H9 (cell line): ENCODE data around the gene RIOK3. TPM values are rescaled to one million over a fixed set of nuclear protein-coding genes. Genes with fewer than 3 reads are reported as not detected.

Source experiments
- DNase-seq: peaks from one replicate; pipeline ENCODE4 v3.0.0-alpha.2; 2017
- H2AFZ ChIP-seq: one replicate; pipeline ENCODE4 v1.6.1; 2013; ENCODE audit warnings: mild to moderate bottlenecking, low read length, control low read depth, moderate library complexity
- H2AK5ac ChIP-seq: 2 replicates; pipeline ENCODE4 v1.6.1; 2013; ENCODE audit warnings: low read length, control low read depth, mixed read lengths; ENCODE audit not compliant: insufficient read length
- H2BK120ac ChIP-seq: one replicate; pipeline ENCODE4 v1.6.1; 2013; ENCODE audit warnings: low read depth, mild to moderate bottlenecking, low read length, control low read depth, inconsistent platforms; ENCODE audit not compliant: poor library complexity, severe bottlenecking
- H2BK12ac ChIP-seq: 2 replicates; pipeline ENCODE4 v1.6.1; 2013; ENCODE audit warnings: low read length, control low read depth, mixed read lengths, low read depth; ENCODE audit not compliant: insufficient read length
- H2BK15ac ChIP-seq: 2 replicates; pipeline ENCODE4 v1.6.1; 2013; ENCODE audit warnings: low read depth, low read length, control low read depth
- H2BK20ac ChIP-seq: one replicate; pipeline ENCODE4 v1.6.1; 2013; ENCODE audit warnings: low read depth, mild to moderate bottlenecking, low read length, control low read depth, inconsistent platforms; ENCODE audit not compliant: poor library complexity, severe bottlenecking
- H2BK5ac ChIP-seq: 2 replicates; pipeline ENCODE4 v1.6.1; 2013; ENCODE audit warnings: low read length, control low read depth, mixed read lengths; ENCODE audit not compliant: insufficient read length
- H3K14ac ChIP-seq: 2 replicates; pipeline ENCODE4 v1.6.1; 2013; ENCODE audit warnings: low read length, control low read depth; ENCODE audit not compliant: insufficient read depth
- H3K18ac ChIP-seq: 2 replicates; pipeline ENCODE4 v1.6.1; 2013; ENCODE audit warnings: low read depth, mild to moderate bottlenecking, mixed read lengths, low read length, control low read depth; ENCODE audit not compliant: insufficient read length
- H3K23ac ChIP-seq: 2 replicates; pipeline ENCODE4 v1.6.1; 2013; ENCODE audit warnings: low read length, control low read depth, mixed read lengths, low read depth; ENCODE audit not compliant: insufficient read length
- H3K23me2 ChIP-seq: 2 replicates; pipeline ENCODE4 v1.6.1; 2013; ENCODE audit warnings: low read depth, mild to moderate bottlenecking, mixed read lengths, low read length, control low read depth; ENCODE audit not compliant: insufficient read length, poor library complexity, severe bottlenecking
- H3K27ac ChIP-seq: 2 replicates; pipeline ENCODE4 v1.5.1; 2013; ENCODE audit warnings: low read length, control low read depth, mixed read lengths, low read depth; ENCODE audit not compliant: insufficient read length
- H3K27me3 ChIP-seq: 2 replicates; pipeline ENCODE4 v1.6.1; 2013; ENCODE audit warnings: low read length, control low read depth, inconsistent platforms; ENCODE audit not compliant: insufficient read depth
- H3K4ac ChIP-seq: 2 replicates; pipeline ENCODE4 v1.6.1; 2013; ENCODE audit warnings: low read depth, mild to moderate bottlenecking, control low read depth, inconsistent platforms, low read length, moderate library complexity
- H3K4me1 ChIP-seq: 2 replicates; pipeline ENCODE4 v1.6.1; 2013; ENCODE audit warnings: low read length, control low read depth, inconsistent platforms; ENCODE audit not compliant: insufficient read depth
- H3K4me2 ChIP-seq: 2 replicates; pipeline ENCODE4 v1.6.1; 2013; ENCODE audit warnings: low read length, control low read depth, mixed read lengths; ENCODE audit not compliant: insufficient read length, insufficient read depth
- H3K56ac ChIP-seq: 2 replicates; pipeline ENCODE4 v1.6.1; 2013; ENCODE audit warnings: low read depth, mild to moderate bottlenecking, mixed read lengths, low read length, control low read depth; ENCODE audit not compliant: insufficient read length
- H3K79me1 ChIP-seq: 2 replicates; pipeline ENCODE4 v1.6.1; 2013; ENCODE audit warnings: low read depth, mild to moderate bottlenecking, moderate library complexity, low read length, control low read depth, inconsistent platforms; ENCODE audit not compliant: insufficient read depth, poor library complexity, severe bottlenecking
- H3K79me2 ChIP-seq: 2 replicates; pipeline ENCODE4 v1.6.1; 2013; ENCODE audit warnings: low read length, control low read depth, inconsistent platforms; ENCODE audit not compliant: insufficient read depth
- H3K9ac ChIP-seq: 2 replicates; pipeline ENCODE4 v1.6.1; 2013; ENCODE audit warnings: low read length, control low read depth, mixed read lengths; ENCODE audit not compliant: insufficient read length; ENCODE audit errors: extremely low read depth
- H3K9me3 ChIP-seq: one replicate; pipeline ENCODE4 v1.6.1; 2013; ENCODE audit warnings: low read depth, low read length, inconsistent platforms; ENCODE audit not compliant: control insufficient read depth
- H3T11ph ChIP-seq: one replicate; pipeline ENCODE4 v1.6.1; 2013; ENCODE audit warnings: mild to moderate bottlenecking, low read length, control low read depth, inconsistent platforms
- H4K20me1 ChIP-seq: one replicate; pipeline ENCODE4 v1.6.1; 2013; ENCODE audit not compliant: control insufficient read depth, insufficient read length, insufficient read depth
- H4K5ac ChIP-seq: 2 replicates; pipeline ENCODE4 v1.6.1; 2013; ENCODE audit warnings: low read depth, mild to moderate bottlenecking, mixed read lengths, low read length, control low read depth; ENCODE audit not compliant: insufficient read length
- H4K8ac ChIP-seq: replicated peaks from 2 replicates; pipeline ENCODE4 v1.6.1; 2013; ENCODE audit warnings: low read length, control low read depth, mixed read lengths, low read depth; ENCODE audit not compliant: insufficient read length
- H4K91ac ChIP-seq: 2 replicates; pipeline ENCODE4 v1.6.1; 2013; ENCODE audit warnings: low read depth, mild to moderate bottlenecking, moderate library complexity, mixed read lengths, low read length, control low read depth; ENCODE audit not compliant: insufficient read length
- H3K27ac Mint-ChIP-seq, 3 experiments: 2 replicates in 2 of 3; 3 replicates in 1 of 3; pipeline ENCODE4 v1.8.0; 2020 to 2021; ENCODE audit warnings: mixed read lengths in 3 of 3, mild to moderate bottlenecking in 1 of 3, moderate library complexity in 1 of 3
- H3K27me3 Mint-ChIP-seq: 2 replicates; pipeline ENCODE4 v1.8.0; 2021; ENCODE audit warnings: low read depth, mild to moderate bottlenecking, moderate library complexity, mixed read lengths
- H3K36me3 Mint-ChIP-seq, 3 experiments: 2 replicates in 2 of 3; 3 replicates in 1 of 3; pipeline ENCODE4 v1.8.0; 2020 to 2021; ENCODE audit warnings: low read depth in 3 of 3, mixed read lengths in 3 of 3; ENCODE audit not compliant: insufficient read depth in 1 of 3
- H3K4me1 Mint-ChIP-seq, 2 experiments: 2 replicates each; pipeline ENCODE4 v1.8.0; 2020; ENCODE audit warnings: mixed read lengths in 2 of 2
- H3K4me3 Mint-ChIP-seq, 2 experiments: 2 replicates in 1 of 2; 3 replicates in 1 of 2; pipeline ENCODE4 v1.8.0; 2020 to 2021; ENCODE audit warnings: mild to moderate bottlenecking in 2 of 2, mixed read lengths in 2 of 2, moderate library complexity in 1 of 2
- H3K9me3 Mint-ChIP-seq, 2 experiments: 2 replicates in 1 of 2; 3 replicates in 1 of 2; pipeline ENCODE4 v1.8.0; 2020; ENCODE audit warnings: mild to moderate bottlenecking in 2 of 2, mixed read lengths in 2 of 2, moderate library complexity in 1 of 2
- WGBS: extraction: QIAGEN DNeasy Blood & Tissue Kit; methylation state at CpG from one replicate; pipeline ENCODE4 v1.1.7; 2013; ENCODE audit warnings: missing lambda C conversion rate, low lambda C conversion rate, mixed read lengths; ENCODE audit not compliant: insufficient read length; ENCODE audit errors: extremely low coverage; 5-methylcytosine and 5-hydroxymethylcytosine counted together
- total RNA-seq: library from RNA; stranded (reverse); gene quantifications from 2 replicates; pipeline ENCODE4 v1.2.1, GENCODE V29; 2021
- TF ChIP-seq, protein P1 (sequence below): fragments of 200-600 bp; sonication (generic); conservative IDR thresholded peaks from 3 replicates; pipeline ENCODE4 v1.8.0; 2021; ENCODE audit warnings: antibody characterized with exemption, mild to moderate bottlenecking

The RIOK3 gene
- total RNA-seq, 1 experiment from 2014 or later: 34.6 TPM

DNA sequence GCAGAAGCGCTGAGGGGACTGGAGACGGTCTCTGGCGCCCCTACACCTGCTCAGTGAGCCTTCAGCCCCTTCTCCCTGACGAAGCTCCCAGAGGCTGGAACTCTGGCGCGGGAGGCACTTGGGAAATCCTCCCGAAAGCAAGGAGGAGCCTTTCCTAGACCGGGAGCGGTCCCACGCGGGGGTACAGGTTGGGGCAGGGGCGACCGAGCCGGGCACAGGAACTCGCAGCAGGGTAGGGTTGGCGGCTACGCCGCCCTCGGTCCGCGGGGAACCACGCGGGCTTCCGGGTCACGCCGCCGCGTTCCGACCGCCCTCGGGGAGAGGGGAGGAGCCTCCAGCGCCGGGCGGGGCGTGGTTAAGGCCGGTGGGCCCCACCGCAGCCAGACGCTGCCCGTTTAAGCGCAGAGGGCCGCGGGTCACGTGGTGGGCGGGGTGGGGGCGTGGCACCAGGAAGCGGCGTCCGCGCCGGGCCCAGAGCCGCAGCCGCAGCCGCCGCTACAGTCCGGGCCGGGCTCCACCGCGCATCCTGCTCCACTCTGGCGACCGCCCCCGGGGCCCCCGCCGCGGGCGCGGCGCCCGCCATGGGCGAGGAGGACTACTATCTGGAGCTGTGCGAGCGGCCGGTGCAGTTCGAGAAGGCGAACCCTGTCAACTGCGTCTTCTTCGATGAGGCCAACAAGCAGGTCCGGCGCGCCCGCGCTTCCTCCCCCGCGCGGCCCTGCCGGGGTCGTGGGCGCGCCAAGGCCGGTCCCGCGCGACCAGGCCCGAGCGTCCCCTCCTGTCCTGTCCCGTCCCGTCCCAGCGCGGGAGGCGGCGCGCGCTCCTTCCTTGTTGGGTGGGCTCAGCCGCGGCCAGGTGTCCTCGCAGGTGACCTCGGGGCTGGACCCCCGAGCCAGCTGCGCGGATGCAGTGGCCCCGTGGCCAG lies 50.2 kb downstream of the RIOK3 start, which contains the start of gene RMC1:
Gene RMC1, plus strand, starts transcription at position 474 of the 925 bp plus-strand sequence. Its CDS starts 108 bp downstream, at position 582.
- Histone ChIP-seq H2BK20ac (no peak within 1 kb of the TSS), H2BK120ac (no peak within 1 kb of the TSS), H3K27ac (no peak within 1 kb of the TSS), H4K5ac (no peak within 1 kb of the TSS), H3K79me1 (no peaks in the 10 kb centered on the region), H3K14ac (peak within 1 kb of the TSS; percentile 85; the same call in 1 of the 2 replicates), H2BK12ac (no peak within 1 kb of the TSS), H2BK5ac (no peak within 1 kb of the TSS), H4K8ac (no peak within 1 kb of the TSS), H3T11ph (no peak within 1 kb of the TSS), H2AK5ac (no peak within 1 kb of the TSS), H3K9ac (no peak within 1 kb of the TSS), H3K27me3 (no peaks in the 10 kb centered on the region), H2BK15ac (no peak within 1 kb of the TSS), H3K23ac (no peak within 1 kb of the TSS), H3K4ac (no peak within 1 kb of the TSS), H3K23me2 (peaks cover 3% of the 10 kb centered on the region), H3K4me2 (peak within 1 kb of the TSS; percentile 82), H2AFZ (no peak within 1 kb of the TSS), H3K4me1 (no peaks in the 10 kb centered on the region), H4K91ac (no peak within 1 kb of the TSS), H3K9me3 (no peaks in the 10 kb centered on the region), H3K56ac (no peak within 1 kb of the TSS), H3K79me2 (no peaks in the 10 kb centered on the region), H3K18ac (peak within 1 kb of the TSS; percentile 74), H4K20me1 (no peaks in the 10 kb centered on the region)
- H3K27me3 Mint-ChIP-seq: peaks cover 19% of the 10 kb centered on the region
- peaks cover 0 to 10% (median 3%) of the 10 kb centered on the region in 3 experiments; a peak in 4 of 7 replicates for H3K36me3 Mint-ChIP-seq
- peak; percentile 94 for DNase-seq
- H3K4me3 Mint-ChIP-seq: peak within 1 kb of the TSS; percentile 89 to 92
- no peaks in the 10 kb centered on the region for H3K9me3 Mint-ChIP-seq
- no CpG with 5 or more reads among the region's 110 CpGs for WGBS
- H3K4me1 Mint-ChIP-seq: peaks cover 19 to 23% of the 10 kb centered on the region in 2 experiments
- H3K27ac Mint-ChIP-seq: peak within 1 kb of the TSS in 2 of 3 experiments; percentile 89 to 92; a peak in 2 of 7 replicates
- TF ChIP-seq, protein P1, sequence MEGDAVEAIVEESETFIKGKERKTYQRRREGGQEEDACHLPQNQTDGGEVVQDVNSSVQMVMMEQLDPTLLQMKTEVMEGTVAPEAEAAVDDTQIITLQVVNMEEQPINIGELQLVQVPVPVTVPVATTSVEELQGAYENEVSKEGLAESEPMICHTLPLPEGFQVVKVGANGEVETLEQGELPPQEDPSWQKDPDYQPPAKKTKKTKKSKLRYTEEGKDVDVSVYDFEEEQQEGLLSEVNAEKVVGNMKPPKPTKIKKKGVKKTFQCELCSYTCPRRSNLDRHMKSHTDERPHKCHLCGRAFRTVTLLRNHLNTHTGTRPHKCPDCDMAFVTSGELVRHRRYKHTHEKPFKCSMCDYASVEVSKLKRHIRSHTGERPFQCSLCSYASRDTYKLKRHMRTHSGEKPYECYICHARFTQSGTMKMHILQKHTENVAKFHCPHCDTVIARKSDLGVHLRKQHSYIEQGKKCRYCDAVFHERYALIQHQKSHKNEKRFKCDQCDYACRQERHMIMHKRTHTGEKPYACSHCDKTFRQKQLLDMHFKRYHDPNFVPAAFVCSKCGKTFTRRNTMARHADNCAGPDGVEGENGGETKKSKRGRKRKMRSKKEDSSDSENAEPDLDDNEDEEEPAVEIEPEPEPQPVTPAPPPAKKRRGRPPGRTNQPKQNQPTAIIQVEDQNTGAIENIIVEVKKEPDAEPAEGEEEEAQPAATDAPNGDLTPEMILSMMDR: no peak; the same call in 1 of the 3 replicates
